CD4-positive, alpha-beta T cell treated with Interleukin-4 for 1 hour (primary cell): ENCODE data around the gene INO80C.
"Not testable (repeated sequence)": the region's sequence is repeated elsewhere in the genome, so short reads cannot be mapped to it uniquely, and the experiment has no call there.

ENCODE experiments used
- DNase-seq, 2 donors: peaks; one replicate each; pipeline ENCODE4 v3.0.0-alpha.2; 2020 to 2022

The INO80C gene

GRCh38 chr18:35458677-35459441 lies 38.9 kb downstream of the INO80C start:
- no peak for DNase-seq

DNA sequence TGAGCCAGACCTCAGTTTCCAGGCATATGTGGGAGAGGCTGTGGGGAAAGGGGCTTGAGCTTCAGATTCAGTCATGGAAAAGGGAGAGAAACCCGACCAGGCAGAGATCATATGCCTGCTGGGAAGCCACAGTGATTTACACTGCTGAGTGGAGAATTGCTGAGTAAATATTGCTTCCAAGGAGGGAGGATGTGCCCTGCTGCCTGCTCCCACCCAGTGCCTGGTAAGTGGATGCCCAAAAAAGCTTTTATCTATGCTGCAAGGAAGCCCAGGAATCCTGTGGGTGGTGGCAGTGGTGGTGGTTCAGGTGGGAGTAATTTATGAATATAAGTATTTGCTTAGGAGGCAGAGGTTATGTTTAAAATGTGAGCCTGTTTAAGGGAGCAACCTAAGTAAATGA lies 39.5 kb downstream of the INO80C start:
- DNase-seq = no peak

GRCh38 chr18:35457140-35457704 lies 40.5 kb downstream of the INO80C start:
- DNase-seq = no peak

GRCh38 chr18:35455926-35456763 lies 41.6 kb downstream of the INO80C start:
- DNase-seq = no peak

GRCh38 chr18:35454803-35455202 lies 43.0 kb downstream of the INO80C start:
- no peak for DNase-seq

DNA sequence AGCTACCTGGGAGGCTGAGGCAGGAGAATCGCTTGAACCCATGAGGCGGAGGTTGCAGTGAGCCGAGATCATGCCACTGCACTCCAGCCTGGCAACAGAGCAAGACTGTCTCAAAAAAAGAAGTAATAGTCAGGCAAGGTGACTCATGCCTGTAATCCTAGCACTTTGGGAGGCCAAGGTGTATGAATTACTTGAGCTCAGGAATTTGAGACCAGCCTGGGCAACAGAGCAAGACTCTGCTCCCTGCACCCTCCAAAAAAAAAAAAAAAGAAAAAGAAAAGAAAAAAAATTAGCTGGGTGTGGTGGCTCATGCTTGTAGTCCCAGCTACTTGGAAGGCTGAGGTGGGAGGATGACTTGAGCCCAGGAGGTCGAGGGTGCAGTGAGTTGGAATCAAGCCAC lies 44.7 kb downstream of the INO80C start:
- DNase-seq = not testable (repeated sequence)

DNA sequence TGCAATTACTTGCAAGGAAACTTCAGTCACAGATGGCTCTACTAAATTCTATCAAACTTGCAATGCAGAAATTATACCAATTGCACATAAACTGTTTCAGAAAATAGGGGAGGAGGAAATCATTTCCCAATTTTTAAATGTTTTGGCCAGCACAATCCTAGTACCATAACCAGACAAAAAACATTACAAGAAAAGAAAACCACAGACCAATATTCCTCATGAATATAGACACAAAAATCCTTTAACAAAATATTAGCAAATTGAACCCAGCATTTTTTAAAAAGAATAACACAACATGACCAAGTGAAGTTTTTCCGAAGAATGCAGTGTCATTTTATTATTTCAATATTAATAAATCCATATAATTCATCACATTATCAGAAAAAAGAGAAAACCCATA lies 45.8 kb downstream of the INO80C start:
- no peak for DNase-seq

DNA sequence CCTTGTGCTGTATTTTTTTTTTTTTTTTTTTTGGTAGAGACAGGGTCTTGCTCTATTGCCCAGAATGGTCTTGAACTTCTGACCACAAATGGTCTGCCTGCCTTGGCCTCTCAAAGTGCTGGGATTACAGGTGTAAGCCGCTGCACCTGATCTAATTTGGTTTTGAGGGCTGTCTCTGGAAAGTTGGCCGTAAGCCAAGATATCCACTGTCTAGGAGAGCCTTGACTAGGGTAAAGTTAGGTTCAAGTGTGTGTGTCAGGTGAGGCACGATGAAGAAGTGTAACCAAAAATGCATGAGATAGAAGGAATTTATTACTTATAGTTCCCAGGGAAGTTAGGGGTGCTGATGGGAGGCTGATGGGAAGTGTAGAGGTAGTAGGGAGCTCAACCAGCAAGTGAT lies 46.7 kb downstream of the INO80C start:
- no peak for DNase-seq

GRCh38 chr18:35444636-35445035 lies 53.1 kb downstream of the INO80C start:
- DNase-seq = no peak

- DNase-seq = no peak
Observed at GRCh38 chr18:35443847-35444246, 53.9 kb downstream of the INO80C start.

DNA sequence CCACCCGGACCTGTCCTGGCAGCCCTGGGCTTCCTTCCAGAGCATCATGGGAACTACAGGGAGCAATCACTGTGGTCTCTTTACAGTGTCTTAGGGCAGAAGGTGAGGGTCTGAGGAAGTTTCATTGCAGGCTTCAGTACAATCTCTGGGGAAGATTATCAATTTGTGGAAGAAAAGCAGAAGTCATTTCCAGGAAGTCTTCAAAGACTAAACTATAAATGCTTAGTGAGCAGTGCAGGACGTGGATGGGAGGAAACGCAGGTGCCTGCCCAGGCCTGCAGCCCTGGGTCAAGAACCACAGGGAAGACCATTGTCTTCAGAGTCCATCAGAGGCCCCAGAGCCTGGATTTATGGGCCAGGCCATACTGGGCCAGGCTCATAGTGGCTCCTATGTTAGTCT lies 54.3 kb downstream of the INO80C start:
- DNase-seq = no peak

GRCh38 chr18:35442701-35443100 lies 55.1 kb downstream of the INO80C start:
- no peak for DNase-seq

- no peak for DNase-seq
Observed at GRCh38 chr18:35441857-35442595, 55.7 kb downstream of the INO80C start.

GRCh38 chr18:35438480-35439234 lies 59.1 kb downstream of the INO80C start:
- no peak for DNase-seq

DNA sequence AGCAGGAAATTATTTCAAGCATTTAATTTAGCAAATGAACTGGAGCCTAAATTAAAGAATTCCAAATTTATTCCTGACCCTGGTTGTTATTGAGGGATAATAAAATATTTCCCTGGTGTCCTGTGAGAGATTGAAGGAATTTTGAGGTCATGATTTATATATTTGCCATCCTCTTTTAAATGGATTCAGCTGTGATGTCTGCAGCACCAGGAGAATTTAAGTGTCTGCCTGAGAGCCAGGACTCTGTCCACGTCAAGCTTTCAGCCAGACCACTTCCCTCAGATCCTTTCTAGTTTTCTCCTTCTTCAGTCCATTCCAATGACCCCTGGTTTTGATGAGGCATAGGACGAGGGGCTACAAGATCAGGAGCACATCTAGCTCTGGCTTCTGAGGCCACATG lies 59.9 kb downstream of the INO80C start:
- no peak for DNase-seq

GRCh38 chr18:35436076-35436649 lies 61.6 kb downstream of the INO80C start:
- no peak for DNase-seq

GRCh38 chr18:35435401-35435800 lies 62.4 kb downstream of the INO80C start:
- DNase-seq = no peak

GRCh38 chr18:35432565-35433001 lies 65.2 kb downstream of the INO80C start:
- no peak for DNase-seq

GRCh38 chr18:35431374-35431741 lies 66.4 kb downstream of the INO80C start:
- DNase-seq = no peak

DNA sequence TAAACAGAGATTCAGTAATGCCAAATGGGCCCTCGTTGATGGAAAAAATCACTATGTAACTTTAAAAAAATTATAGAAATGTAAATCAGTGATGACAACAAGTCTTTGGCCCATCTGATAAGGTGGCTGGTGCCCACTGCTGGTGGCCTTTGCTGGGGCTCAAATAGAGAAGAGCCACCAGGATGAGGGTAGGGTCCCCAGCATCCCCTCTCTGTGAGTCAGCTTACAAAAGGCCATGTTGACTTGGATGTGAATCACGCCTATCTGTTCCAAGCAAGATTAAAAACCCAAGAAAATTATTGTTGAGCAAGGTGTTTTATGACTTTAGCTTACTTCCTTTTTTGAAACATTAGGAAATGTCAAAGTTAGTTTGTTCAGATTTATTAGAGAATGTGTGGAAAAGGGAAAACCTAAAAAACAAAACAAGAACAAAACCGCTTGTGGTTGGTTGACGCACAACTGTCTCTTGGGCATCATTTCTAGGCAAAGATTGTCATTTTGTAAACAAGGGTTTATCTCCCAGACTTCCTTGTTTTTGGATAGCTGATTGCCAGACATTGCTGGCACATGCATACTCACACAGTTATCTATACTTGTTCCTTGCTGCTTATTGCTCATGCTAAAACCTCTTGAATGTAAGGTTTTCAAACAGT lies 66.9 kb downstream of the INO80C start:
- no peak for DNase-seq

DNA sequence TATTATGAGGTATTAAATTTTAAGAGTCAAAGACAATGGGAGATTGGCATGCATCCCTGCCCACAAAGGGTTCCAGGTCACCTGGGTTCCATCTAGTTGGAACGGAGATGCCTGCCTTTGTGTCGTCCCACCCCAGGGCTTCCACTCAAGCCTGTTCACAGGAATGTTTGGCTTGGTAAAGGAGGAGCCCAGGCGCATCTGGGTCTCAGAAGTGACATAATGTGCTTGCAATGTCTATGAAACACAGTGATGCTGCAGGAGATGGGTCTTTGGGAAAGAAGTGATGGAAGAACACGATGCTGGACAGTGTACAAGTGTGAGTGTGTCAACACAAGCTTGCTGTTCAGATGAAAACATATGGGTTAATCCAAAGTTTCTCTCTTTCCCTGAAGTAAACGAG lies 71.0 kb downstream of the INO80C start:
- no peak for DNase-seq

DNA sequence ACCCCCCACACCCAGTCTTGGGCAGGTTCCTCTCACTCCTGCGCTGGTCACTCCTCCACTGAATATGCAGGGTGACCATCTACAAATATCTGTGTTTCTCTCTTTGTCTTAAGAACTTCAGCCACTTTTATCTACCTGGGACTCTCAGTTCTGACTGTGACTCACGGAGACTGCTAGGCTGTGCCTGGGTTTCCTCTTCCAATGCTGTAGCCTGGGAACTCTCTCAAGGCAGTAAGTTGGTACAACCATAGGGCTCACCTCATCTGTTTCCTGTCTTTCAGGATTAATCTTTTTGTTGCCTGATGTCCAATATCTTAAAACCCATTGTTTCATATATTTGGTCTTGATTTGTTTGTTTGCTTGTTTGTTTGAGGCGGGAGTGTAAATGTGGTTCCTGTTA lies 73.4 kb downstream of the INO80C start:
- no peak for DNase-seq
